Fibroblast of pulmonary artery (primary cell): ENCODE data around the gene VOPP1.
"Not testable (repeated sequence)": the region's sequence is repeated elsewhere in the genome, so short reads cannot be mapped to it uniquely, and the experiment has no call there.

Experiments used
- DNase-seq: peaks from one replicate; pipeline ENCODE4 v3.0.0-alpha.2; 2010; ENCODE audit warnings: low read depth
- H3K4me3 ChIP-seq: replicated peaks from 2 replicates; pipeline ENCODE4 v1.5.1; 2011; ENCODE audit warnings: low read depth, mild to moderate bottlenecking, control low read depth, low read length, moderate library complexity
- TF ChIP-seq, protein P1 (sequence below): IDR thresholded peaks from 2 replicates; pipeline ENCODE4 v1.5.1; 2011; ENCODE audit warnings: mild to moderate bottlenecking, control low read depth, low read length, inconsistent platforms; ENCODE audit errors: missing control alignments

VOPP1 gene

DNA sequence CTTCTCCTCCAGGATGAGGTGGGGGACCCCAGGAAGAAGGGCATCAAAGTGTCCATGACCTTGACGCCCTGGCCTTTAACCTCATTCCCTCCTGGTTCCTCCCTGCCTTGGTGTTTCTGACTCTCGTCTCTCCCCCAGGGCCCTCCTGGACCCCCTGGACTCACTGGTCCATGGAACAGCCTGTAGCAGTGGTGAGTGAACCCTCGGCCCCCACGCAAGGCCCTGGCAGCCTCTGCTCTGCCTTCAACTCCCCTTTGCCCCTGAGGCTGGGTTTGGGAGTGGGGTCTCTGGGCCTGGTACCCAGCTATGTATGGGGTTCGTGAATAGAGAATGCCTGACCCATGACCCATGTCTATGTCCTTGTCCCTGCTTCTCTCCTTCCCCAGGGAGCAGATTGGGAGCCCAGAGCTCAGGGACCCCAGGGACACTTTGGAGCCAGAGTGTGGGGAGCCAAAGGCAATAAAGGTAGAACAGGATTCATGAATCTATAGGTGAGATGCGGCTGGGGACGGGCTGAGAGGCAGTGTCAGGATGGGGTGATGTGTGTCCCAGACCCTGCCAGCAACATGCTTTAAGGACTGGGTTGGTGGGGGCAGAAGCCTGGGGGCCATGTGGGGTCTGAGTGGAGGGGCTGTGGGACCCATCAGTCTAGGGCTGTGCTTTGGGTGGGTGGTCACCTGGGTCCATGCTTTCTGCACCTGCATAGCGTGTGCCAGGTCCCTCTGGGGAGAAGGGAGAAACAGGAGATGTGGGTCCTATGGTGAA is 18.4 kb upstream of the VOPP1 start:
- no peak overlapping the region for H3K4me3 ChIP-seq

DNA sequence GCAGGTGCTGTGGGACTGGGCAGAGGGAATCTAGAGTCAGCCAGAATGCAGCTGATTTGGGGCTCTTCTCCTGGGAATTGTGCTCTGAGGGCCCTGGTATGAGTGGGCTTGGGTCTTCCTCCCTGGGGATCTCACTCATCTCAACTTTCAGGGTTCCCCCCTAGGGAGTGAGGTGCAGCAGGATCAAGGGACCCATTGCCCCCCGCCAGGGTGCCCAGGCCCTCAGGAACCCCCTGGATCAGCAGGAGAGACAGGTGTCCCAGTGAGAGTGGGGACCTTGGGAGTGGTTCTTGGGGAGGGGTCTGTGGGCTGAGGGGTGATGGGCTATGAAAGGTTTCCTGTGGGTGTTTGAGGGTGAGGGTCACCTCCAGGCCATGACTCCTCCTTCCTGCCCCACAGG is 17.6 kb upstream of the VOPP1 start:
- no peak for DNase-seq
- TF ChIP-seq, protein P1, sequence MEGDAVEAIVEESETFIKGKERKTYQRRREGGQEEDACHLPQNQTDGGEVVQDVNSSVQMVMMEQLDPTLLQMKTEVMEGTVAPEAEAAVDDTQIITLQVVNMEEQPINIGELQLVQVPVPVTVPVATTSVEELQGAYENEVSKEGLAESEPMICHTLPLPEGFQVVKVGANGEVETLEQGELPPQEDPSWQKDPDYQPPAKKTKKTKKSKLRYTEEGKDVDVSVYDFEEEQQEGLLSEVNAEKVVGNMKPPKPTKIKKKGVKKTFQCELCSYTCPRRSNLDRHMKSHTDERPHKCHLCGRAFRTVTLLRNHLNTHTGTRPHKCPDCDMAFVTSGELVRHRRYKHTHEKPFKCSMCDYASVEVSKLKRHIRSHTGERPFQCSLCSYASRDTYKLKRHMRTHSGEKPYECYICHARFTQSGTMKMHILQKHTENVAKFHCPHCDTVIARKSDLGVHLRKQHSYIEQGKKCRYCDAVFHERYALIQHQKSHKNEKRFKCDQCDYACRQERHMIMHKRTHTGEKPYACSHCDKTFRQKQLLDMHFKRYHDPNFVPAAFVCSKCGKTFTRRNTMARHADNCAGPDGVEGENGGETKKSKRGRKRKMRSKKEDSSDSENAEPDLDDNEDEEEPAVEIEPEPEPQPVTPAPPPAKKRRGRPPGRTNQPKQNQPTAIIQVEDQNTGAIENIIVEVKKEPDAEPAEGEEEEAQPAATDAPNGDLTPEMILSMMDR: no peak
- no peak overlapping the region for H3K4me3 ChIP-seq

More for the DNA sequence above, 18.4 kb upstream of the VOPP1 start:
- TF ChIP-seq, protein P1: no peak
- no peak for DNase-seq

DNA sequence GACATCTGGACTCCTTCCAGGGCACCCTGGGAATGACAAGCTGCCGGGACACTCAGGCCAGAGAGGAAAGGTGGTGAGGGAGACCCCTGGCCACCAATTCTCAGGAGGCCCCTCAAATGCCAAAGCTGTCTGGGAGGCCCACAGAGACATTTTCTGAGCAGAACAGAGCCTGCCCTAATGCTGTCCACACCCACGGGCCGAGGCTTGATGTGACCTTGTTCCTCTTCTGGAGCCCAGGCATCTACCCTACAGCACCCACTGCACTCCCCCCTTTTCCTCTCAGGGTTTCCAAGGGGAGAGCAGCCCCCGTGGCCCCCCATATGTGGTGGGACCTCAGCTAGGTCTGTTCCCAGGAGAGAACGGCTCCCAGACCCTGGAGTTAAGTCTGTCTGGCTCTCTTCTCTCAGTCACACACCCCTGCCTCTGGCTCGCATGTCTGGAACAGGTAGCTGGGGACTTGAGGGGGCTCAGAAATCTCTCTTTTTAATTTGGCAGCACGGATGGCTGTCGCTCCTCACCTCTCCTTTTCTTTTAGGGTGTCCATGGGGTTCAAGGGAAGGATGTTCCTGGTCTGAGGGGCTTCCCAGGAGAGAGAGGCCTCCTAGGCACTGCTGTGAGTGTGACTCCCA is 16.8 kb upstream of the VOPP1 start:
- no peak overlapping the region for H3K4me3 ChIP-seq
- no peak for DNase-seq
- TF ChIP-seq, protein P1: no peak

DNA sequence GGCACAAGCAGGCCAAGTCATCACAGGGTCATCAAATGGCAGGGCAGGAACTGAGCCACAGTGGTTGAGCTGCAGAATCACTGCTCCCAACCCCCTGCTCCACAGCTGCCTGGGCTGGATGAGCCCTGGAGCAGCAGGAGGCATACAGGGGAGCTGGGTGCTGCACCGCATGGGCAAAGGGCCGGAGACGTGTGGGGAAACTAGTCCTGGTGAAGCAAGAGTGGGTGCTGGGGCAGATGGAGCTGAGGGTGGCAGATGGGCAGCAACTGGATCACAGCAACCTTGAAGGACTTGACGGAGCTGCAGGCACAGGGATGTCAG is 16.0 kb upstream of the VOPP1 start:
- no peak overlapping the region for H3K4me3 ChIP-seq
- DNase-seq: no peak
- TF ChIP-seq, protein P1: no peak

DNA sequence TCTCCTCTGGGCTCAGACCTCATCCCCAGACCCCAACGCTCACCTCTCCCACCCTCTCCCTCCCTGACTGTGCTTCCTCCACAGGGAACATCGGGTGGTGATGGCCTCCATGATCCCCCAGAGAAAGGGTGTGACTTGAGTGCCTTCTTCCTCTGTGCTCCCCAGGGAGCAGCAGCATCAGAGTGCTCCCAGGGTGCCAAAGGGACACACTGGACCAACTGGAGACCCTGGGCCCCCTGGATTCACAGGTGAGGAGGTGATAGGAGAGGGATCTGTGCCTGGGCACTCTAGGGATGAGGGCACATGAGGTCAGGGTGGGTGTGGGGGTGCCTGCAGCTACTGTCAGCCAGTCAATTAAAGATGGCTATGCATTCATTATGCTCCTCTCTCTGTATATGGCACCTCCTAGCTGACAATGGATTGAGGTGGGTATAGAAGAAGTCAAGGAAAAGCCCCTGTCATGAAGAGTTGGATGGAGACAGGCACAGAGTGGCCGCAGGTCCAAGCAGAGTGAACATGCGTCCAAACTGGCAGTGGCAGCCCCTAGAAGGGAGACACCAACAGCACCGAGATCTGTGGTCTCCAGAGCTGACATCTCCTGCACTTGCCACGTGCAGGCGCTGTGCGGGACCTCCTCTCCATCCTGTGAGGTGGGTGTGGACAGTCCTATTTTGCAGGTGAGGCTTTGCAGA is 15.5 kb upstream of the VOPP1 start:
- TF ChIP-seq, protein P1: no peak
- no peak overlapping the region for H3K4me3 ChIP-seq
- DNase-seq: no peak

DNA sequence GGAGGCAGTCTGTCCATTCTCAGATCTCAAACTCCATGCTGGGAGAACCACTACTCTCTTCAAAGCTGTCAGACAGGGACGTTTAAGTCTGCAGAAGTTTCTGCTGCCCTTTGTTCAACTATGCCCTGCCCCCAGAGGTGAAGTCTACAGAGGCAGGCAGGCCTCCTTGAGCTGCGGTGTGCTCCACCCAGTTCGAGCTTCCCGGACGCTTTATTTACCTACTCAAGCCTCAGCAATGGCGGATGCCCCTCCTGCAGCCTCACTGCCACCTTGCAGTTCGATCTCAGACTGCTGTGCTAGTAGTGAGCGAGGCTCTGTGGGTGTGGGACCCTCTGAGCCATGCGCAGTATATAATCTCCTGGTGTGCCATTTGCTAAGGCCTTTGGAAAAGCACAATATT is 10.4 kb upstream of the VOPP1 start:
- DNase-seq, H3K4me3 ChIP-seq: not testable (repeated sequence)

DNA sequence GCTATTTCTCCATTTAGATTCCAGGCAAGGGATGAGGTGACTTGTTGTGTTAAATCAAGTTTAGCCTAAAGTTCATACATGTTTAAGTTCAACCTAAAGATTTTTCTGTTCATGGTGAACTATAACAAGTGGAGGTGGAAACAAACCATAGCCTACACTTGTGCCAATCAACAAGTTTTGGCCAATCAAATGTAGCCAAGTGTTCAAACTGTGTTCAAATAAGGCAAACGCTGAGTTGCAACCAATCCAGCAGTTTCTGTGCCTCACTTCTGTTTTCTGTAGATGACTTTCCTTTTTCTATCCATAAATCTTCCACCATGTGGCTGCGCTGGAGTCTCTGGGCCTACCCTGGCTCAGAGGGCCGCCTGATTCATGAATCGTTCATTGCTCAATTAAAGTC is 4.5 kb upstream of the VOPP1 start:
- H3K4me3 ChIP-seq: no peak overlapping the region
- TF ChIP-seq, protein P1: no peak
- DNase-seq: no peak
